Measurements from ENCODE around the gene XRCC3. TPM values are rescaled to one million over a fixed set of nuclear protein-coding genes. Genes with fewer than 3 reads are reported as not detected.

The XRCC3 gene
- total and polyA plus RNA-seq, 12 donors = 1.0 to 4.4 (median 3.0) TPM

DNA sequence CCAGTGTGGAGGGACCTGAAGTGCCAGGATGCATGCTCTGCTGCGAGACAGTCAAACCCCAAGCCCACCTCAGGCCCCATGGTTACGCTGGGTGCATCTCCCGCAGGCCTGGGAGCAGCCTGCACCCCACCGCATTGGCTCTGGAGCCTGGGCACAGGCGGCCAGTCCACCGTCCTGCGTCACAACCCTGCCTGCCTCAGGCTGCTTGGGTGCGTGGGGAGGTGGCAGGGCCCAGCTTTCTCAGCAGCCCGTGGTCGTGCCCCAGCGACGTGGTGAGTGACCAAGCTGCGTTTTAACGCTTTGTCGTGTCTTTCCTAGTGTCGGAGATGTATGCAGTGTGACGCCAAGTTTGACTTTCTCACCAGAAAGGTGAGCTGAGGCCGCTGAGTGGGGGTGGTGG lies 11.2 kb upstream of the XRCC3 start:
- no peaks in the 10 kb centered on the region for H3K27me3 ChIP-seq
- H3K36me3 ChIP-seq = peaks cover 0 to 50% (median 15%) of the 10 kb centered on the region in 9 donors
- DNase-seq (peak in 1 of 2 donors; percentile 8), ATAC-seq (no peak)
- H3K4me1 ChIP-seq = peaks cover 19 to 83% (median 47%) of the 10 kb centered on the region in 9 donors
- 95% methylated on average over 18 of the region's 18 CpGs for WGBS, 2 donors
- intact Hi-C loops (cut with DNase I) = no loop called here
- no peaks in the 10 kb centered on the region for H3K9me3 ChIP-seq
- TF ChIP-seq CTCF (IDR thresholded peaks at IDR 0.05) = no peak
- H3K4me3 ChIP-seq = no peak overlapping the region
- H3K27ac ChIP-seq = no peak overlapping the region

DNA sequence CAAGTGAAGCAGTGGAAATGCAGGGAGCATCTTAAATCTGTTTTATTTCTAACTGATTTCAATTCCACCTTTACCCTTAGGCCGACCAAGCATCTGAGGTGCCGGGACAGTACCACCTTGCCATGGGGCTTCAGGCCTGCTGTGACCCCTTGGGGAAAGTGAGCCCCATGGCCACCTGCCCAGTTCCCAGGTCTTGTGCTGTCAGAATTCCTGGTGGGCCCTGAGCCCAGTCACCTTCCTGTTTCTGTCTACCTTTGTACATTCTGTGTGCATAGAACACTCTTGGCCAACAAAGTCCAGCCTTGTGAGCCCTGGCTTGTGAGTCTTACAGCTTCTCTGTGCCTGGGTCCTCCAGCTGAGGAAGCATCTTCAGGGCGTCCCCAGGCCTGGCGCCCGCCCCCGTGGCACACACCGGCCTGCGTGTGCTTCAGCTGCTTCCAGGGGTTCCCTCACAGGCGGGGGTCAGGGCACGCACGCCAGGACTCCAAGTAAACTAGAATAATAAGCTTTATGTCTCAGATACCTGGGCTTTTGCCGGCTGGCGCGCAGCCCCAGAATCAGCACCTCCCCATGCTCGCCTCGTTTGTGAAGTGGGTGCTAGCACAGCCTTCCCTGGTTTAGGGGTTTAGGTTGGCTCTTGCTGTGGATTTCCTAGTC lies 10.6 kb upstream of the XRCC3 start:
- Histone ChIP-seq H3K9me3 (no peaks in the 10 kb centered on the region), H3K27me3 (no peaks in the 10 kb centered on the region), H3K4me1 (peaks cover 19 to 78% (median 53%) of the 10 kb centered on the region in 9 donors), H3K27ac (peak overlapping the region in 2 of 10 donors; percentile 13 to 27), H3K36me3 (peaks cover 0 to 48% (median 15%) of the 10 kb centered on the region in 9 donors), H3K4me3 (no peak overlapping the region)
- 94 to 95% methylated on average over 16 of the region's 16 CpGs for WGBS, 2 donors
- TF ChIP-seq CTCF (IDR thresholded peaks at IDR 0.05) = no peak
- intact Hi-C loops (cut with DNase I) = no loop called here
- DNase-seq = peak in 1 of 2 donors; percentile 9
- no peak for ATAC-seq

DNA sequence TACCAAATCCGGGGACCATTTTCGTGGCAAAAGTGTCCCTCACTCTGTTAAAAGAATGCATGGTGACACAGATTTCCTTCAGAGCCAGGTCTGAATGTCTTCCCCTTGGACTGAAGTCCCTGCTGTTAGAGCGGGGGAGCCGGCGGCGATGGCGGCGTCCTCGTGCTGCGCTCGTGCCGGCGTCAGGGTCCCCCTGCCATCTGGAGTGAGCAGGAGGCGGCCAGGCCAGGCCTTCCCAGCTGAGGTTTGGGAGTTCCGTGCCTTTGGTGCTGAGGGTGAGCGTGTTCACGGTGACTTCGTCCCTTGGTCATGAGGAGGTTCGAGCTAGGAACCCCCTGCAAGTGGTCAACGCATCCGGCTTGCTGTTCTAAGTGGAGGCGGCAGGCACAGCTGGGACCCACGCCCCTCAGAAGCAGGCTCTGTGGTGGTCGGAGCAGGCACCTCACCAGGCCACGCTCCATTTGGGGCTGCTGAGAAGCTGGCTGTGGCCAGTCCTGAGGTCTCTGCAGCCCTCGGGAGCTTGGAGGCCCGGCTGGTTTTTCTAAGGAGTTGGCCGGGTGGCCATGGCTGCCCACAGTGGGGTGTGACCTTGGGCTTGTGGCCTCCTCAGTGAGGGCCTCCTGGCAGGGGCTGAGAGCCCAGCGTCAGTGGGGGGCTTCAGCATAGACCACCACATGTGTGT lies 9.9 kb upstream of the XRCC3 start:
- H3K9me3 ChIP-seq = no peaks in the 10 kb centered on the region
- intact Hi-C loops (cut with DNase I) = no loop called here
- 92 to 93% methylated on average over 29 of the region's 29 CpGs for WGBS, 2 donors
- H3K4me1 ChIP-seq = peaks cover 19 to 70% (median 50%) of the 10 kb centered on the region in 9 donors
- peak overlapping the region in 7 of 10 donors; percentile 3 to 79 (median 56) for H3K27ac ChIP-seq
- ATAC-seq = no peak
- H3K27me3 ChIP-seq = no peaks in the 10 kb centered on the region
- H3K36me3 ChIP-seq = peaks cover 0 to 41% (median 15%) of the 10 kb centered on the region in 9 donors
- no peak for TF ChIP-seq CTCF (IDR thresholded peaks at IDR 0.05)
- peak in 1 of 2 donors; percentile 7 for DNase-seq
- H3K4me3 ChIP-seq = no peak overlapping the region

DNA sequence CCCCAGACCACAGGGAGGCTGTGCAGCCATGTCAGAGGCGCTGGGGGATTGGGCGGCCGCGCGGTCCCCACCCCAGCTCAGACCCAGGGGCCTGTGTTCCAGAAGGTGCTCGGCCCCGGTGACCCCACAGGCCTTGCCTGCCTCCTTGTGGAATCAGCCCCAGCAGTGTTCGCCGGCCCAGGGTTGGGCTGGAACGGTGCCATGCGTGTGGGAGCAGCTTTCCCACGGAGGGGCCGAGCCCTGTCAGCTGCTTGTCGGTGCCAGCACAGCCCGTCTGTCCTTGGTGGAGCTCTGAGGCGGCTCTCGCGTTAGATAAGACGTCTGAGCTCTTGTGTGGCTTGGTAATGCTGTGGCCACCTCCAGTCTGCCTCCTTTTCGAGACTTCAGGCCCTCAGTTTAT lies 8.9 kb upstream of the XRCC3 start:
- Histone ChIP-seq H3K27me3 (no peaks in the 10 kb centered on the region), H3K27ac (peak overlapping the region; percentile 8 to 79 (median 58)), H3K4me3 (no peak overlapping the region), H3K4me1 (peaks cover 19 to 60% (median 46%) of the 10 kb centered on the region in 9 donors), H3K36me3 (peaks cover 0 to 31% (median 8%) of the 10 kb centered on the region in 9 donors), H3K9me3 (no peaks in the 10 kb centered on the region)
- 30 to 37% methylated on average over 20 of the region's 20 CpGs for WGBS, 2 donors
- peak in 7 of 9 donors; percentile 12 to 45 (median 33) for TF ChIP-seq CTCF (IDR thresholded peaks at IDR 0.05)
- ATAC-seq (peak; percentile 59 to 77 (median 72)), DNase-seq (peak; percentile 69 to 81)
- intact Hi-C loops (cut with DNase I) = loop anchor here in 1 of 10 donors (5.0 kb wide), 1 partner anchor 47 kb away; no protein-coding TSS in a partner anchor
